Activated CD8-positive, alpha-beta memory T cell treated with anti-CD3 and anti-CD28 coated beads for 48 hours (primary cell): ENCODE data around the gene BCL2.

Experiments
- DNase-seq, 3 experiments: peaks; one replicate each; pipeline ENCODE4 v3.0.0-alpha.2; 2020; ENCODE audit warnings: low read depth in 2 of 3, low spot score in 2 of 3

Gene BCL2

DNA sequence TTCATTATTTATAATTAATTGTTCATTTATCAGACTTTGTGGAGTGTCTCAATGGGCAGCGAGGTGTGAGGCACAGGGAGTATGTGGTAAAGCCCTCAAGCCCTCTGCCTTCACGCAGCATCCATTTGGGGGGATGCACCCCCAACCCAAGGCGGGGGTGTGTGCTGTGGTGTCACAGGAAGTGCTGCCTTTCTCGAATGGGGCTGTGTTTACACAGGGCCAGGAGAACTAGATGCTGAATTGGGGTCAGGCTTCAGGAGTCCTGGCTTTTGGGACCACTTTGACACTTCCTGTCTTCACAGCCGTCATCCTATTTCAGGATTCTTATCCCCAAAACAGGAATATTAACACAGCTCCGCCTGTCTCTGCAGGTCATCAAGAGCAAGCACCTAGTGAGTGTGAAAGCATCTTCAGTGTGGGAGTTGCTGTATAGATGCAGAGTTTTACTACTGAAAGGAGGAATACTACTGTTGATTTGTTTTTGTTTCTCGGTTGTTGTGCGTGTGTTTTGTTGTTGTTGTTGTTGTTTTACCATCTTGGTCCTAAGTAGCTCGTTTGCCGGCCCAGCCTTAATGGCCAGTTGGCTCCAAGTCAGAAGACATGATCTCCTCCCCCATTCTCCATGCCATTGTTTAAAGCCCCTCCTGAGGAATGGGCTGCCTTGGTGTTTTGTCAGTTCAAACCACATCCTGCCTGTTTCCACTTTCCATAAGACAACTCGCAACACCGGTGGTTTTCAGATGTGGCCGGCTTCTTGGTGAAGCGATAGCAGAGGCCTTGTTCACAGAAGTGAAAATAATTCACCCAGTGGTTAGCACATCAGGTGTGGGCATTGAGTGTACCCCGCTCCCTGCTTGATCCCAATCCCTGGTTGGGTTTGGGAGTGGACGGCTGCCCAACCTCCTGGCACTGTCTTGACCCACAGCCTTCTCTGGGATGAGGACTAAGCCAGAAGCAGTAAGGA lies 221.3 kb downstream of the BCL2 start:
- DNase-seq = no peak

DNA sequence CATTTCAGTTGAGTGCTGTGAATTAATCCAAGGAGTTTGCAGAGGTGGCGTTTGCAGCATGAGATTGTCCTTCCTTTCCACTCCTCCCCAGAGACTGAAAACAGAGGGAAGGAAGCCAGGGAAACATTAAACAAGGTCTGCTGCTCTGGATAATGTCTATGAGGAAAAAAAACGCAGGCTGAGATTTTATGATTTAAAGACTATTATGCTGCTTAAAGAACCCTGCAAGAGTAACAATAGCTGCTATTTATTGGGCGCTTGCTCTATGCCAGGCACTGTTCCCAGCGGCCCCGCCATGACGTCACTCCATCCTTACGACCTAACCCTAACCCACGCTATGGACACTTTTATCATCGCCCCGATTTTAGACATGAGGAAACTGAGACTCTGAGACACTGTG lies 222.4 kb downstream of the BCL2 start:
- no peak for DNase-seq

DNA sequence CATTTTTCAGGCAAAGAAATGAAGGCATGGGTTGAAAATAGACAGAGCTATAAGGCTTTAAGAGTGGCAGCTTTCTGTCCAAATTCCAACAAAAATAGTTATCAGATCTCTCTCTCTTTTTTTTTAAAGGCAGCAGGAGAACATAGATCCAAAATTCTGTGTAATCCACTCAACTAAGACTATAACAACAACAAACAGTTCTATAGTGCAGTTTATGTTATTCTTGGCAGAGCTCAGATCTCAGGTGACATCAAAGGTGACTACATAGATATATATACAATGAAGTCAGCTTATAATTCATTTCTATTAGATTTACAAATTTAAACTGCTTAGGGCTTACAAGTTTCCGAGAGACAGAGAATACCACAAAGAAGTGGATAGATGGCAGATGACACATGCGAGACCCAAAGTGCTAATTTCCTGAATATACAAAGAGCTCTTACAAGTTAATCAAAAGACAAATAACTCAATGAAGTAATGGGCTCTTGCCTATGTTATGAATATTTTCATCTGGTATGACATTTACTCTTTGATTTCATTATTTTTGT lies 223.2 kb downstream of the BCL2 start:
- no peak for DNase-seq

DNA sequence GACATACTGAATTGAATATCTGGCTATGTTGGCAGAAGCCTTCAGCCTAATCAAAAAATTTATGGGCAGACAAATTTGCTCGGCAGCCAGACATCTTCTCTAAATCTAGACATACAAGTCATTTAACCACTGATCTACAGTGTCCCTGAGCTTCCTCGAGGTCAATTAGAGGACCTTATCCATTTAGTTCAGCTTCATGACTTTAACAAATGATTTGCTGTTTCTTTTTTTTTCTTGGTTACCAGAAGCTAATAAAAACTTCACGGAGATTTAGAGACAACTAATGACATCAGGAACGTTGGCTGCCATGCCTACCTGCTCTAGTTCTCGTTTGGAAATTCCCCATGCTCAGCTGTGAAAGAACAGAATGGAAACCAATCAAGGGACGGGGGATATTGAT lies 223.8 kb downstream of the BCL2 start:
- DNase-seq = no peak

- DNase-seq = no peak
Measured at GRCh38 chr18:63091671-63092364, 227.8 kb downstream of the BCL2 start.

GRCh38 chr18:63090334-63090733 lies 229.2 kb downstream of the BCL2 start:
- no peak for DNase-seq

DNA sequence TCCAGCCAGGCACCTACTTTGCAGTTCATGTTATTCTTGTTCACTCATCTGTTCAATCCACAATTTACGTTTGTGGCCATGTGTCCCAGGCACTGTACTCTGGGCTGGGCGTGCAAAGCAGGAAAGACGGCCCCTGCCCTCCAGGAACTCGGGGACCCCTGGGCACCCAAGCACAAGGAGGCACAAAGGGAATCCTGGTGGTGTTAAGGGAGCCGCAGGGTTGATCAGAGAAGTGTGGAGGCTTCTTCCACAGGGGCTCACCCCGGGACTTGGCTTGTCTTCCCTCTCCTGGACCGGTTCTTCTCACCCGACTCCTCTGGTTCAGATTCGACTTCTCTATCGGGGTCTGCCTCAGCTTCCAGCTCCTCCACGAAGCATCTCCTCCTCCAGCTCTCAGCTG lies 230.5 kb downstream of the BCL2 start:
- DNase-seq = no peak

DNA sequence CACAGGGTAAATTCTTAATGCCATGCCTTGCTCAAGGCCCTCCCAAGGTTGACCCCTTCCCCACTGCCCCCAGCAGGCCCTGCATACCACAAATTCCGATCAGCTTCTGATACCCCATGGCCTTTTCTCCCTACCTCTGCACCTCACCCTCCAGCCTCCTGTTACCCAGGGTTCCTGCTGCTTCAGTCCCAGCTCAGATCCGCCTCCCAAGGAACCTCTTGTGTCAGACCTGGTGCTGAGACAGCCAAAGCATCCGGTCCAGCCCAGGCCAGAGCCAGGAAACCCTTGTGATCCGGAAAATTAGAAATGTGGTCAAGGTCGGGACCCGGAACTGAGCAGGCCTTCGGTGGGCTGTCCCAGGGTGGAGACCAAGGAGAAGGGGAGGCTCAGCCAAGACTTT lies 231.3 kb downstream of the BCL2 start:
- no peak for DNase-seq

- DNase-seq = no peak
Measured at GRCh38 chr18:63087421-63088230, 231.9 kb downstream of the BCL2 start.

- no peak for DNase-seq
Measured at GRCh38 chr18:63085611-63086010, 234.0 kb downstream of the BCL2 start.

GRCh38 chr18:63084219-63084618 lies 235.3 kb downstream of the BCL2 start:
- no peak for DNase-seq

DNA sequence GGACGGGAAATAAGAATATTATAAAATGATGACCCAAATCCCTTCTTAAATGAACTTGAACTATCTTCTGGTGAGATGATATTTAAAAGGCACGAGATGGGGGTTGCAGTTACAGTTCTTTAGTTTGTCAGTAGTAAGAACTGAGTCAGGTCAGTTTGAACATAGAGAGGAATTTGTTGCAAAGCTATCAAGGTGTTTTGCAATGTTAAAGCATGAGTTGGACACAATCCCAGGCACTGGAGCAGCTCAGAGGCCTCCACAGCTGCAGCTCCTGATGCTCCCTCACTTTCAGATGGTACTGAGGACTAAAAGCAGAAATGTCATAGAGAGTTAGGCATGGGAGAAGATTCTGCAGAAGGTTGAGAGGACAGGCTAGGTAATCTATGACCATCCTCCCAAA lies 236.0 kb downstream of the BCL2 start:
- DNase-seq = no peak

GRCh38 chr18:63083020-63083531 lies 236.5 kb downstream of the BCL2 start:
- no peak for DNase-seq

DNA sequence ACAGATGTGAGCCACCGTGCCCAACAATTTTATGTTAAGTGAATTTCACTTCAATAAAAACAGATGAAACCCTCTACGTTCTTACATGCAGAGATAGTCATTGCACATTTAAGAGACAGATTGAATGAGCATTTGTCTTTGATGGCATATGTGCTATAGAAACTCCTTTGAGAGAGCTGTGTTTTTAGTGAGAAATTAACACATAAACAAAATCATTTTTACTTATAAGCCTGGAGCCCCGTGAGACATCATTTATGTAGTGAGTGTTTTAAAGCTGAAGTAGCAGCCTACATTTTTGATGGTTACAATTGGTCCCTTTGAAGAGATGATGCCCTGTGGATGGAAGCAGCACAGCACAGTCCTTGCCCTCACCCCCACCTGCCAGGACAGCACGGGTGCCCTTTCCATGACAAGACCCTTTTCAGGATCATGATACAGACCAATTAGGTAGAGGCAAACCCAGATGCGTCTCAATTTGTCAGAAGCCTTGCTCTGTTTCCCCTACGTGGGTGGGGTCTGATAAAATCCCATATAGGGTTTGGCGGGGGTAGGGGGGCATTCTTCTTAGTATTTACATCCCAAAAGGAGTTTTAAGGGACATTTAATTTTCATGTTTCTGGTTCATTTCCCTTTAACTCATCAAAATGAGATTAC lies 237.1 kb downstream of the BCL2 start:
- no peak for DNase-seq

DNA sequence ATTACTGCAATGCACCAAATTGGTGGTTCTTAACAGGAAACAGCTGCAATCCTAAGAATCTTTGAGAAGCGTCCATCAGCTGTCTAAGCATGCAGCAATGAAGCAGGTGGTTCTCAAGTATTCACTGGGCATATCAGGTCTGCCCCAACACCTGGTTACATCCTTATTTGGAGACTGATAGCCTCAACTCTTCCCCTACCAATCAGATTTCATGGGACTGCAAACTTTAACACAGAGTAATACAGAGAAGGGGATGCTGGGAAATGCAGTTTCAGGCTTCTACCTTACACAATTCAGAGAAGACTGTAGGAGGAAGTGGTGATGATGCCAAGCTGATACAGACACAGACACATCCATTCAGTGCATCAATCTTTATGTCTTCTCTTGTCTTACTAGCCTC lies 240.5 kb downstream of the BCL2 start:
- DNase-seq = no peak

- no peak for DNase-seq
Measured at GRCh38 chr18:63078471-63078870, 241.1 kb downstream of the BCL2 start.

DNA sequence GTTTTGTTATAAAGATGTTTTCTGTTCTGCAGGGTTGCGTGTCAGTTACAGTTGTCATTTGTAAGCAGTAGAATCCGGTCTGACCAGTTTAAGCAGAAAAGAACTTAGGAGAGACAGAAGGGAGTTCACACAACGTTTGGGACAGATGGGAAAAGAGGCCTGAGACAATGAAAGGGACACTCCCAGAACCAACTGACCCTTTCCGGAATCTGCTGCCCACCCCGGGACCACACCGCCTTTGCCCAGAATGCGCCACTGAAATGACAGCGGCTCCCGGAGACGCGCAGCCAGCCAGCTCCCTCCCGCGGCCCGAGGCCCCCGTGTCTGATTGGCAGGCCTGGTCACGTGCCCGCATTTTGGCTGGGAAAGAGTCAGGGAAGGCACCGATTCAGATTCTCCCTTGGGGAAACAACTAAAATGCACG lies 244.6 kb downstream of the BCL2 start:
- peak; percentile 30 to 41 (median 35) for DNase-seq

DNA sequence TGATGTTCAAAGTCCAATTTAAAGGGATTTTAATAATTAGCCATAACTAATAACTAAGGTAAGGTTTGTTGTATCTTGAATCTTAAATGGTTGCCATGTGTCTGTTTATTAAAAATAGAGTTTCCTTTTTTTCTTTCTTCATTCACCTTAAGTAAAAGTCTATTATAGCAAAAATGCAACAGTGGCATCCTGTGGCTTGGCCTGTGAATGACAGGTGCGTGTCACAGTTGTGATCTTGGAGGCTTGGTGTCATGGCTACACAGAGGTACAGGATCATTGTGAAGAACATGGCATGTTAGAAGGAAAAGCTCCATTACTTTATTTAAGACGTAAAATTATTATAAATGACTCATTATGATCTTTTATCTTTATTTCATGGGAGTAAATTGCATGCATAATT lies 246.1 kb downstream of the BCL2 start:
- no peak for DNase-seq
